ENCODE data around the gene PLSCR4. TPM values are rescaled to one million over a fixed set of nuclear protein-coding genes. Genes with fewer than 3 reads are reported as not detected.

Gene PLSCR4
- total and polyA plus RNA-seq, 2 of the 8 experiments (the other 6 are each of a cell fraction or from before 2014, with no cell fraction given): 1.8 to 2.9 TPM

GRCh38 chr3:146152834-146153233, 98.1 kb downstream of the PLSCR4 start:
- peaks cover 0 to 8% (median 6%) of the 10 kb centered on the region in 4 experiments; a peak in 5 of 7 replicates for H3K4me1 ChIP-seq (replicated peaks in 1 of 4; ENCODE audit: control insufficient read depth in 3 of 4, insufficient read depth in 4 of 4, low read length in 3 of 4)
- FAIRE-seq: no peak
- no peak overlapping the region for H3K27ac ChIP-seq (ENCODE audit: low read depth, low read length)
- H3K36me3 ChIP-seq (ENCODE audit: control insufficient read depth in 2 of 4, insufficient read depth in 4 of 4, low read length in 3 of 4): no peaks in the 10 kb centered on the region
- H4K5ac ChIP-seq (ENCODE audit: insufficient read length, low read depth, low read length): no peak overlapping the region
- no peak for DNase-seq (ENCODE audit: low read depth in 1 of 2, low spot score in 2 of 2)
- TF ChIP-seq GTF2F1 (IDR thresholded peaks at IDR 0.05; ENCODE audit: borderline replicate concordance, low read depth, low read length): no peak
- no peak for TF ChIP-seq GABPA (IDR thresholded peaks at IDR 0.05; ENCODE audit: borderline replicate concordance, insufficient read depth, low read length)
- TF ChIP-seq SIX5 (IDR thresholded peaks at IDR 0.05; ENCODE audit: low read depth, low read length): no peak
- TF ChIP-seq HDAC2 (IDR thresholded peaks at IDR 0.05; ENCODE audit: borderline replicate concordance in 1 of 2, low read depth in 2 of 2, low read length in 2 of 2): no peak
- no peak for TF ChIP-seq CBX5 (IDR thresholded peaks at IDR 0.05; ENCODE audit: low read depth, low read length)
- no peak for TF ChIP-seq HDAC6 (IDR thresholded peaks at IDR 0.05; ENCODE audit: low read depth, low read length)
- TF ChIP-seq RXRA (IDR thresholded peaks at IDR 0.05; ENCODE audit: insufficient read depth, low read depth, low read length): no peak
- no peak for TF ChIP-seq SIN3A (conservative IDR thresholded peaks at IDR 0.05 in 1 of 2, IDR thresholded peaks at IDR 0.05 in 1 of 2; ENCODE audit: low read depth in 1 of 2, low read length in 2 of 2)
- TF ChIP-seq SP4 (IDR thresholded peaks at IDR 0.05; ENCODE audit: low read length): no peak
- no peak for TF ChIP-seq ASH2L (IDR thresholded peaks at IDR 0.05; ENCODE audit: low read length)
- no peak for TF ChIP-seq FOSL1 (IDR thresholded peaks at IDR 0.05; ENCODE audit: insufficient read depth, low read depth, low read length)
- H2BK20ac ChIP-seq (ENCODE audit: low read length): no peak overlapping the region
- ChIA-PET POLR2A (ENCODE audit: partially characterized antibody) (interaction anchor here (0.9 kb wide), 1 partner anchor 10 kb away, joined by 4 read pairs; no protein-coding TSS in a partner anchor), CTCF (ENCODE audit: partially characterized antibody) (interaction anchor here (0.7 kb wide), 1 partner anchor 37 kb away, joined by 4 read pairs; no protein-coding TSS in a partner anchor)
- no peak overlapping the region for H3K23ac ChIP-seq (ENCODE audit: insufficient read length)
- no peak overlapping the region for H3K4me3 ChIP-seq (ENCODE audit: extremely low read depth in 1 of 4, insufficient read depth in 2 of 4, low read depth in 3 of 4, low read length in 4 of 4)
- peaks cover 0 to 71% of the 10 kb centered on the region in 2 experiments; a peak in 3 of 4 replicates for H3K79me2 ChIP-seq (ENCODE audit: control insufficient read depth in 1 of 2, insufficient read depth in 2 of 2, low read length in 2 of 2)
- H3K27me3 ChIP-seq (replicated peaks in 1 of 4; ENCODE audit: control insufficient read depth in 3 of 4, extremely low read depth in 1 of 4, insufficient read depth in 3 of 4, low read length in 3 of 4): no peaks in the 10 kb centered on the region
- H3K56ac ChIP-seq (replicated peaks; ENCODE audit: insufficient read length, low read depth, low read length): no peak overlapping the region
- H3K4ac ChIP-seq (replicated peaks; ENCODE audit: insufficient read length, low read depth, low read length): no peak overlapping the region
- no peak overlapping the region for H3K4me2 ChIP-seq (ENCODE audit: insufficient read depth in 1 of 2, low read depth in 2 of 2, low read length in 2 of 2)
- H3K9ac ChIP-seq (replicated peaks in 1 of 4; ENCODE audit: extremely low read depth in 1 of 4, low read depth in 3 of 4, low read length in 3 of 4): no peak overlapping the region
- no peak overlapping the region for H2BK5ac ChIP-seq (ENCODE audit: low read depth, low read length)
- no peaks in the 10 kb centered on the region; the same call in 1 of the 2 replicates for H3K79me1 ChIP-seq (ENCODE audit: low read depth, low read length)
- no peak overlapping the region for H4K8ac ChIP-seq (ENCODE audit: extremely low read depth, insufficient read depth, low read length)
- H2AK5ac ChIP-seq (ENCODE audit: low read depth, low read length): no peak overlapping the region
- H4K20me1 ChIP-seq (replicated peaks in 1 of 2; ENCODE audit: control insufficient read depth in 1 of 2, insufficient read depth in 2 of 2, low read length in 2 of 2): no peaks in the 10 kb centered on the region
- no peak overlapping the region for H2BK120ac ChIP-seq (replicated peaks; ENCODE audit: low read depth, low read length)
- no peak overlapping the region for H2BK15ac ChIP-seq (ENCODE audit: low read length)
- H3K9me3 ChIP-seq (ENCODE audit: insufficient read depth in 2 of 2, low read depth in 1 of 2, low read length in 1 of 2): no peaks in the 10 kb centered on the region
- no peak overlapping the region for H3K18ac ChIP-seq (ENCODE audit: extremely low read depth, low read length)
- H3K14ac ChIP-seq (ENCODE audit: insufficient read length): no peak overlapping the region
- no peak overlapping the region for H2BK12ac ChIP-seq (ENCODE audit: low read depth, low read length)
- WGBS, 2 experiments (ENCODE audit: extremely low coverage in 1 of 2, insufficient coverage in 1 of 2, insufficient read length in 1 of 2, insufficient replicate concordance in 2 of 2, low coverage in 1 of 2, low lambda C conversion rate in 2 of 2, missing lambda C conversion rate in 1 of 2): 83% methylated on average over 6 of the region's 6 CpGs; no CpG with 5 or more reads in 1 of the 2 experiments
- H3K23me2 ChIP-seq (ENCODE audit: low read depth, low read length): no peaks in the 10 kb centered on the region
- no peak overlapping the region for H2AFZ ChIP-seq (ENCODE audit: low read length)
- H4K91ac ChIP-seq (replicated peaks; ENCODE audit: insufficient read length, low read length): no peak overlapping the region
